ENCODE data around the gene SH2B2.

The SH2B2 gene

GRCh38 chr7:102279537-102280400, 6.9 kb upstream of the SH2B2 start:
- Histone ChIP-seq H3K79me2 (ENCODE audit: control insufficient read depth, insufficient read depth, low read length, poor library complexity) (no peaks in the 10 kb centered on the region), H3K79me1 (ENCODE audit: low read length) (no peaks in the 10 kb centered on the region), H3K4ac (ENCODE audit: low read depth, low read length) (no peak overlapping the region), H4K91ac (ENCODE audit: low read depth, low read length) (no peak overlapping the region), H3K9ac (ENCODE audit: low read length) (no peak overlapping the region), H3K27me3 (ENCODE audit: insufficient read depth, low read length) (no peaks in the 10 kb centered on the region), H2AK5ac (ENCODE audit: low read length) (peak overlapping the region; percentile 54), H3K9me3 (ENCODE audit: insufficient read depth, low read depth, low read length) (peaks cover 2% of the 10 kb centered on the region), H3K4me2 (ENCODE audit: low read length) (no peak overlapping the region), H3K18ac (ENCODE audit: low read length) (peak overlapping the region; percentile 21), H4K12ac (ENCODE audit: low read depth, low read length) (no peak overlapping the region), H3K23ac (ENCODE audit: low read length) (no peak overlapping the region), H2BK120ac (ENCODE audit: insufficient read depth, low read length, poor library complexity) (no peak overlapping the region), H2BK5ac (ENCODE audit: low read depth, low read length, poor library complexity) (no peak overlapping the region), H3K4me1 (ENCODE audit: control insufficient read depth in 1 of 2, insufficient read depth in 2 of 2, low read length in 2 of 2) (peaks cover 0 to under 1% of the 10 kb centered on the region in 2 experiments), H4K8ac (ENCODE audit: low read depth, low read length) (no peak overlapping the region), H3K36me3 (ENCODE audit: control insufficient read depth in 1 of 2, insufficient read depth in 2 of 2, low read length in 2 of 2) (no peaks in the 10 kb centered on the region), H3K14ac (ENCODE audit: low read length) (no peak overlapping the region), H2AFZ (ENCODE audit: insufficient read depth, low read length, poor library complexity) (no peak overlapping the region), H2BK12ac (ENCODE audit: low read length) (peak overlapping the region; percentile 72), H3K27ac (ENCODE audit: low read depth, low read length) (no peak overlapping the region), H3K4me3 (ENCODE audit: low read depth, low read length) (no peak overlapping the region)
- DNase-seq, result peak; percentile 32 to 63
- WGBS (ENCODE audit: extremely low coverage, insufficient coverage, insufficient read length), result no CpG with 5 or more reads among the region's 23 CpGs

- H3K79me1 ChIP-seq (ENCODE audit: low read length), result no peaks in the 10 kb centered on the region
- no peak overlapping the region for H2BK120ac ChIP-seq (ENCODE audit: insufficient read depth, low read length, poor library complexity)
- no CpG with 5 or more reads among the region's 5 CpGs for WGBS (ENCODE audit: extremely low coverage, insufficient coverage, insufficient read length)
- no peak overlapping the region for H2AFZ ChIP-seq (ENCODE audit: insufficient read depth, low read length, poor library complexity)
- DNase-seq, result no peak
- H2BK5ac ChIP-seq (ENCODE audit: low read depth, low read length, poor library complexity), result no peak overlapping the region
- H3K27ac ChIP-seq (ENCODE audit: low read depth, low read length), result no peak overlapping the region
- no peak overlapping the region for H4K12ac ChIP-seq (ENCODE audit: low read depth, low read length)
- H3K4me2 ChIP-seq (ENCODE audit: low read length), result no peak overlapping the region
- no peak overlapping the region for H3K4me3 ChIP-seq (ENCODE audit: low read depth, low read length)
- no peak overlapping the region for H3K18ac ChIP-seq (ENCODE audit: low read length)
- H3K9ac ChIP-seq (ENCODE audit: low read length), result no peak overlapping the region
- H3K23ac ChIP-seq (ENCODE audit: low read length), result no peak overlapping the region
- no peaks in the 10 kb centered on the region for H3K79me2 ChIP-seq (ENCODE audit: control insufficient read depth, insufficient read depth, low read length, poor library complexity)
- H4K91ac ChIP-seq (ENCODE audit: low read depth, low read length), result no peak overlapping the region
- H3K9me3 ChIP-seq (ENCODE audit: insufficient read depth, low read depth, low read length), result peaks cover 3% of the 10 kb centered on the region
- H2AK5ac ChIP-seq (ENCODE audit: low read length), result no peak overlapping the region
- no peak overlapping the region for H3K14ac ChIP-seq (ENCODE audit: low read length)
- H3K4ac ChIP-seq (ENCODE audit: low read depth, low read length), result no peak overlapping the region
- no peak overlapping the region for H4K8ac ChIP-seq (ENCODE audit: low read depth, low read length)
- H3K4me1 ChIP-seq (ENCODE audit: control insufficient read depth in 1 of 2, insufficient read depth in 2 of 2, low read length in 2 of 2), result peaks cover 0 to 8% of the 10 kb centered on the region in 2 experiments
- no peaks in the 10 kb centered on the region for H3K36me3 ChIP-seq (ENCODE audit: control insufficient read depth in 1 of 2, insufficient read depth in 2 of 2, low read length in 2 of 2)
- H2BK12ac ChIP-seq (ENCODE audit: low read length), result no peak overlapping the region
- H3K27me3 ChIP-seq (ENCODE audit: insufficient read depth, low read length), result no peaks in the 10 kb centered on the region
These were observed 6.1 kb upstream of the SH2B2 start for GRCh38 chr7:102280521-102280920.

- peaks cover 5 to 15% of the 10 kb centered on the region in 2 experiments for H3K4me1 ChIP-seq (ENCODE audit: control insufficient read depth in 1 of 2, insufficient read depth in 2 of 2, low read length in 2 of 2)
- H3K18ac ChIP-seq (ENCODE audit: low read length), result no peak overlapping the region
- peaks cover 8% of the 10 kb centered on the region for H3K79me1 ChIP-seq (ENCODE audit: low read length)
- H3K79me2 ChIP-seq (ENCODE audit: control insufficient read depth, insufficient read depth, low read length, poor library complexity), result peaks cover 3% of the 10 kb centered on the region
- H3K9ac ChIP-seq (ENCODE audit: low read length), result no peak overlapping the region
- H3K36me3 ChIP-seq (ENCODE audit: control insufficient read depth in 1 of 2, insufficient read depth in 2 of 2, low read length in 2 of 2), result no peaks in the 10 kb centered on the region
- H2BK12ac ChIP-seq (ENCODE audit: low read length), result no peak overlapping the region
- no peak overlapping the region for H3K27ac ChIP-seq (ENCODE audit: low read depth, low read length)
- no peaks in the 10 kb centered on the region for H3K27me3 ChIP-seq (ENCODE audit: insufficient read depth, low read length)
- no peak overlapping the region for H2BK5ac ChIP-seq (ENCODE audit: low read depth, low read length, poor library complexity)
- H2BK120ac ChIP-seq (ENCODE audit: insufficient read depth, low read length, poor library complexity), result no peak overlapping the region
- H4K91ac ChIP-seq (ENCODE audit: low read depth, low read length), result no peak overlapping the region
- peaks cover 3% of the 10 kb centered on the region for H3K9me3 ChIP-seq (ENCODE audit: insufficient read depth, low read depth, low read length)
- no peak overlapping the region for H2AFZ ChIP-seq (ENCODE audit: insufficient read depth, low read length, poor library complexity)
- H4K8ac ChIP-seq (ENCODE audit: low read depth, low read length), result no peak overlapping the region
- no peak overlapping the region for H4K12ac ChIP-seq (ENCODE audit: low read depth, low read length)
- H3K4me2 ChIP-seq (ENCODE audit: low read length), result no peak overlapping the region
- no peak overlapping the region for H3K23ac ChIP-seq (ENCODE audit: low read length)
- H3K4ac ChIP-seq (ENCODE audit: low read depth, low read length), result no peak overlapping the region
- DNase-seq, result no peak
- H3K4me3 ChIP-seq (ENCODE audit: low read depth, low read length), result no peak overlapping the region
- WGBS (ENCODE audit: extremely low coverage, insufficient coverage, insufficient read length), result no CpG with 5 or more reads among the region's 14 CpGs
- H3K14ac ChIP-seq (ENCODE audit: low read length), result no peak overlapping the region
- no peak overlapping the region for H2AK5ac ChIP-seq (ENCODE audit: low read length)
These were observed 4.9 kb upstream of the SH2B2 start for GRCh38 chr7:102281785-102282184.

GRCh38 chr7:102282465-102283362, 4.0 kb upstream of the SH2B2 start:
- H3K27ac ChIP-seq (ENCODE audit: low read depth, low read length), result no peak overlapping the region
- no peak overlapping the region for H3K4me3 ChIP-seq (ENCODE audit: low read depth, low read length)
- H2BK120ac ChIP-seq (ENCODE audit: insufficient read depth, low read length, poor library complexity), result no peak overlapping the region
- H3K23ac ChIP-seq (ENCODE audit: low read length), result no peak overlapping the region
- no peak overlapping the region for H3K4ac ChIP-seq (ENCODE audit: low read depth, low read length)
- no peak overlapping the region for H3K14ac ChIP-seq (ENCODE audit: low read length)
- WGBS (ENCODE audit: extremely low coverage, insufficient coverage, insufficient read length), result no CpG with 5 or more reads among the region's 32 CpGs
- H3K27me3 ChIP-seq (ENCODE audit: insufficient read depth, low read length), result no peaks in the 10 kb centered on the region
- no peak overlapping the region for H4K91ac ChIP-seq (ENCODE audit: low read depth, low read length)
- H4K8ac ChIP-seq (ENCODE audit: low read depth, low read length), result no peak overlapping the region
- no peak overlapping the region for H3K9ac ChIP-seq (ENCODE audit: low read length)
- H2AFZ ChIP-seq (ENCODE audit: insufficient read depth, low read length, poor library complexity), result no peak overlapping the region
- DNase-seq, result no peak
- no peak overlapping the region for H2AK5ac ChIP-seq (ENCODE audit: low read length)
- H3K4me1 ChIP-seq (ENCODE audit: control insufficient read depth in 1 of 2, insufficient read depth in 2 of 2, low read length in 2 of 2), result peaks cover 7 to 19% of the 10 kb centered on the region in 2 experiments
- H3K4me2 ChIP-seq (ENCODE audit: low read length), result no peak overlapping the region
- H2BK12ac ChIP-seq (ENCODE audit: low read length), result no peak overlapping the region
- no peaks in the 10 kb centered on the region for H3K36me3 ChIP-seq (ENCODE audit: control insufficient read depth in 1 of 2, insufficient read depth in 2 of 2, low read length in 2 of 2)
- no peak overlapping the region for H2BK5ac ChIP-seq (ENCODE audit: low read depth, low read length, poor library complexity)
- no peak overlapping the region for H3K18ac ChIP-seq (ENCODE audit: low read length)
- peaks cover 3% of the 10 kb centered on the region for H3K9me3 ChIP-seq (ENCODE audit: insufficient read depth, low read depth, low read length)
- no peak overlapping the region for H4K12ac ChIP-seq (ENCODE audit: low read depth, low read length)
- H3K79me2 ChIP-seq (ENCODE audit: control insufficient read depth, insufficient read depth, low read length, poor library complexity), result peaks cover 9% of the 10 kb centered on the region
- peaks cover 17% of the 10 kb centered on the region for H3K79me1 ChIP-seq (ENCODE audit: low read length)

Measured in trophoblast cell (in vitro differentiated cells and primary cell).